ENCODE measurements around the gene TMEM39B. TPM values are rescaled to one million over a fixed set of nuclear protein-coding genes. Genes with fewer than 3 reads are reported as not detected.
"Not testable (repeated sequence)": the region's sequence is repeated elsewhere in the genome, so short reads cannot be mapped to it uniquely, and the experiment has no call there.

The TMEM39B gene
- total RNA-seq, 1 donor from 2014 or later = 16.4 TPM

- ATAC-seq = no peak
- no peak for DNase-seq (ENCODE audit: low spot score)
- intact Hi-C loops (cut with DNase I) = no loop called here
Measured at GRCh38 chr1:32106663-32107275, 34.0 kb downstream of the TMEM39B start.

- intact Hi-C loops (cut with DNase I) = no loop called here
Measured at GRCh38 chr1:32107742-32108661, 35.3 kb downstream of the TMEM39B start, which contains the start of gene KPNA6. Gene KPNA6, plus strand, starts transcription at chr1:32108056. Its CDS starts 75 bp downstream, at chr1:32108131.

GRCh38 chr1:32111040-32111623 lies 38.4 kb downstream of the TMEM39B start:
- intact Hi-C loops (cut with DNase I) = no loop called here
- no peak for ATAC-seq
- no peak for DNase-seq (ENCODE audit: low spot score)

More at GRCh38 chr1:32107742-32108661, 35.3 kb downstream of the TMEM39B start, which contains the start of gene KPNA6:
- peak; percentile 97 for ATAC-seq
- DNase-seq (ENCODE audit: low spot score) = peak; percentile 92

- DNase-seq (ENCODE audit: low spot score) = no peak
- intact Hi-C loops (cut with DNase I) = no loop called here
- ATAC-seq = no peak
Measured at GRCh38 chr1:32111789-32112188, 39.0 kb downstream of the TMEM39B start.

GRCh38 chr1:32112806-32113375 lies 40.2 kb downstream of the TMEM39B start:
- intact Hi-C loops (cut with DNase I) = no loop called here
- no peak for ATAC-seq
- DNase-seq (ENCODE audit: low spot score) = no peak

- ATAC-seq; intact Hi-C loops (cut with DNase I); DNase-seq (ENCODE audit: low spot score): not testable (repeated sequence)
Measured at GRCh38 chr1:32113436-32113835, 40.7 kb downstream of the TMEM39B start.

- DNase-seq (ENCODE audit: low spot score) (no peak), ATAC-seq (no peak)
- intact Hi-C loops (cut with DNase I) = loop anchor here (2.0 kb wide), 1 partner anchor 18 kb away; no protein-coding TSS in a partner anchor
Measured at GRCh38 chr1:32114420-32114819, 41.7 kb downstream of the TMEM39B start.

GRCh38 chr1:32115496-32115895 lies 42.8 kb downstream of the TMEM39B start:
- ATAC-seq (peak; percentile 26), DNase-seq (ENCODE audit: low spot score) (no peak)
- intact Hi-C loops (cut with DNase I) = loop anchor here (2.0 kb wide), 1 partner anchor 17 kb away; no protein-coding TSS in a partner anchor

- DNase-seq (ENCODE audit: low spot score) = no peak
- no peak for ATAC-seq
- intact Hi-C loops (cut with DNase I) = no loop called here
Measured at GRCh38 chr1:32116531-32116930, 43.8 kb downstream of the TMEM39B start.

GRCh38 chr1:32122151-32122550 lies 49.4 kb downstream of the TMEM39B start:
- ATAC-seq (no peak), DNase-seq (ENCODE audit: low spot score) (no peak)
- intact Hi-C loops (cut with DNase I) = no loop called here

- ATAC-seq; intact Hi-C loops (cut with DNase I); DNase-seq (ENCODE audit: low spot score): not testable (repeated sequence)
Measured at GRCh38 chr1:32123361-32123760, 50.6 kb downstream of the TMEM39B start.

GRCh38 chr1:32125313-32125712 lies 52.6 kb downstream of the TMEM39B start:
- intact Hi-C loops (cut with DNase I) = no loop called here
- ATAC-seq (no peak), DNase-seq (ENCODE audit: low spot score) (no peak)

GRCh38 chr1:32126770-32127169 lies 54.0 kb downstream of the TMEM39B start:
- intact Hi-C loops (cut with DNase I) = no loop called here
- ATAC-seq (no peak), DNase-seq (ENCODE audit: low spot score) (no peak)

GRCh38 chr1:32127409-32128198 lies 54.9 kb downstream of the TMEM39B start:
- no peak for ATAC-seq
- DNase-seq (ENCODE audit: low spot score) = no peak
- intact Hi-C loops (cut with DNase I) = no loop called here

- ATAC-seq = no peak
Measured at GRCh38 chr1:32128479-32128878, 55.7 kb downstream of the TMEM39B start.

GRCh38 chr1:32128964-32129363 lies 56.2 kb downstream of the TMEM39B start:
- no peak for ATAC-seq
- intact Hi-C loops (cut with DNase I) = no loop called here
- no peak for DNase-seq (ENCODE audit: low spot score)

More at GRCh38 chr1:32128479-32128878, 55.7 kb downstream of the TMEM39B start:
- DNase-seq (ENCODE audit: low spot score) = no peak
- intact Hi-C loops (cut with DNase I) = no loop called here

GRCh38 chr1:32133950-32134280 lies 61.2 kb downstream of the TMEM39B start:
- intact Hi-C loops (cut with DNase I) = loop anchor here (2.0 kb wide), 1 partner anchor 19 kb away; no protein-coding TSS in a partner anchor
- DNase-seq (ENCODE audit: low spot score); ATAC-seq: not testable (repeated sequence)

- no peak for ATAC-seq
- no peak for DNase-seq (ENCODE audit: low spot score)
- intact Hi-C loops (cut with DNase I) = no loop called here
Measured at GRCh38 chr1:32137111-32137510, 64.4 kb downstream of the TMEM39B start.

Measured in sciatic nerve (tissue), 2 donors.